Activated naive CD4-positive, alpha-beta T cell treated with anti-CD3 and anti-CD28 coated beads for 36 hours (primary cell): ENCODE results near the gene GSTM2. TPM values are rescaled to one million over a fixed set of nuclear protein-coding genes. Genes with fewer than 3 reads are reported as not detected.
"Not testable (repeated sequence)": the region's sequence is repeated elsewhere in the genome, so short reads cannot be mapped to it uniquely, and the experiment has no call there.

Experiments used
- CTCF ChIA-PET: fragments of 350-600 bp; sonication (Branson Sonifier 250); formaldehyde crosslinking; loops from one replicate; lab custom pipeline; 2021; ENCODE audit warnings: antibody characterized with exemption; lab: Charles Lee
- DNase-seq: peaks from one replicate; pipeline ENCODE4 v3.0.0-alpha.2; 2020
- H3K27ac Mint-ChIP-seq: one replicate; pipeline ENCODE4 v1.8.0; 2021; ENCODE audit warnings: mild to moderate bottlenecking, mixed read lengths
- H3K27me3 Mint-ChIP-seq: one replicate; pipeline ENCODE4 v1.8.0; 2021; ENCODE audit warnings: low read depth, mixed read lengths
- H3K36me3 Mint-ChIP-seq: one replicate; pipeline ENCODE4 v1.8.0; 2021; ENCODE audit warnings: low read depth, mixed read lengths
- H3K4me1 Mint-ChIP-seq: one replicate; pipeline ENCODE4 v1.8.0; 2021; ENCODE audit warnings: low read depth, mixed read lengths
- H3K4me3 Mint-ChIP-seq: one replicate; pipeline ENCODE4 v1.8.0; 2021; ENCODE audit warnings: mild to moderate bottlenecking, moderate library complexity, mixed read lengths
- H3K9me3 Mint-ChIP-seq: one replicate; pipeline ENCODE4 v1.8.0; 2021; ENCODE audit warnings: mixed read lengths
- intact Hi-C: fragments of 100-400 bp; cut with micrococcal nuclease; formaldehyde crosslinking; loops from one replicate; pipeline ENCODE4 v1.15.1; 2023
- total RNA-seq, 2 experiments: library from RNA; stranded (reverse); gene quantifications; one replicate each; pipeline ENCODE4 v1.2.3, GENCODE V29; 2021

Gene GSTM2
- total RNA-seq, 2 experiments from 2014 or later: 14.2 to 14.3 TPM

DNA sequence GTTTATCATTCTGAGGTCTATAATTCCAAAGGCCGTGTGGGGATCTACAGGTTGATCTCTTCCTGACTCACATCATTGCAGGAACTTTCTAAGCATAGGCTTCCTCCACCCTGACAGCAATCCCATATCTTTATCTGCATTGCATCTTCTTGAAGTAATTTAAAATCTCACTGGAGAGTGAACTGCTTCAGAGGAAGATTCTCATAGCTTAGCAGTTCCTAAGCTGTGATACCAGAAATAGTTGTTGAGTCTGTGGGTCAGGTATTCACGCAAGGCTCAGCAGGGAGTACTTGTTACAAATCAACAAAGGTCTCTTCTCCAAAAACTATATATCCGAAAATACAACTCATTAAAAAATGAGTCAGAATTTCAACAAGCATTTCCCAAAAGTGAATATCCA lies 27.3 kb downstream of the GSTM2 start:
- intact Hi-C loops, H3K4me1 Mint-ChIP-seq, CTCF ChIA-PET, DNase-seq, H3K4me3 Mint-ChIP-seq, H3K27ac Mint-ChIP-seq, H3K36me3 Mint-ChIP-seq, H3K27me3 Mint-ChIP-seq, H3K9me3 Mint-ChIP-seq: not testable (repeated sequence)

- CTCF ChIA-PET: no interaction called here
- no peaks in the 10 kb centered on the region for H3K9me3 Mint-ChIP-seq
- H3K36me3 Mint-ChIP-seq: no peaks in the 10 kb centered on the region
- no peak for DNase-seq
- no peaks in the 10 kb centered on the region for H3K27me3 Mint-ChIP-seq
- no peaks in the 10 kb centered on the region for H3K4me1 Mint-ChIP-seq
- intact Hi-C loops: no loop called here
- H3K27ac Mint-ChIP-seq: no peak overlapping the region
- no peak overlapping the region for H3K4me3 Mint-ChIP-seq
These were observed 29.2 kb downstream of the GSTM2 start for GRCh38 chr1:109697066-109697465.

GRCh38 chr1:109697861-109698260 lies 30.0 kb downstream of the GSTM2 start:
- intact Hi-C loops, CTCF ChIA-PET, H3K9me3 Mint-ChIP-seq, H3K4me1 Mint-ChIP-seq, DNase-seq, H3K27me3 Mint-ChIP-seq, H3K4me3 Mint-ChIP-seq, H3K27ac Mint-ChIP-seq, H3K36me3 Mint-ChIP-seq: not testable (repeated sequence)

- intact Hi-C loops, CTCF ChIA-PET, H3K9me3 Mint-ChIP-seq, H3K36me3 Mint-ChIP-seq, H3K4me1 Mint-ChIP-seq, DNase-seq, H3K27ac Mint-ChIP-seq, H3K4me3 Mint-ChIP-seq, H3K27me3 Mint-ChIP-seq: not testable (repeated sequence)
These were observed 35.1 kb downstream of the GSTM2 start for GRCh38 chr1:109702940-109703339.

- Mint-ChIP-seq H3K4me3 (no peak overlapping the region), H3K9me3 (peaks cover 14% of the 10 kb centered on the region), H3K27me3 (no peaks in the 10 kb centered on the region), H3K27ac (no peak overlapping the region), H3K4me1 (no peaks in the 10 kb centered on the region), H3K36me3 (no peaks in the 10 kb centered on the region)
- CTCF ChIA-PET: interaction anchor here (0.6 to 0.7 kb wide), 2 partner anchors 158 to 171 kb away, joined by 3 to 4 read pairs; no protein-coding TSS in a partner anchor
- DNase-seq: no peak
- intact Hi-C loops: no loop called here
These were observed 36.3 kb downstream of the GSTM2 start for GRCh38 chr1:109704173-109704572.

GRCh38 chr1:109705411-109705810 lies 37.6 kb downstream of the GSTM2 start:
- H3K9me3 Mint-ChIP-seq: peaks cover 18% of the 10 kb centered on the region
- H3K4me3 Mint-ChIP-seq: no peak overlapping the region
- intact Hi-C loops: no loop called here
- H3K4me1 Mint-ChIP-seq: no peaks in the 10 kb centered on the region
- no peak overlapping the region for H3K27ac Mint-ChIP-seq
- CTCF ChIA-PET: interaction anchor here (0.7 kb wide), 1 partner anchor 65 kb away, joined by 3 read pairs; no protein-coding TSS in a partner anchor
- H3K36me3 Mint-ChIP-seq: no peaks in the 10 kb centered on the region
- H3K27me3 Mint-ChIP-seq: no peaks in the 10 kb centered on the region
- no peak for DNase-seq

GRCh38 chr1:109708949-109709348 lies 41.1 kb downstream of the GSTM2 start:
- H3K4me1 Mint-ChIP-seq, DNase-seq, H3K27me3 Mint-ChIP-seq, H3K36me3 Mint-ChIP-seq, CTCF ChIA-PET, intact Hi-C loops, H3K4me3 Mint-ChIP-seq, H3K27ac Mint-ChIP-seq: not testable (repeated sequence)
- H3K9me3 Mint-ChIP-seq: peaks cover 15% of the 10 kb centered on the region

DNA sequence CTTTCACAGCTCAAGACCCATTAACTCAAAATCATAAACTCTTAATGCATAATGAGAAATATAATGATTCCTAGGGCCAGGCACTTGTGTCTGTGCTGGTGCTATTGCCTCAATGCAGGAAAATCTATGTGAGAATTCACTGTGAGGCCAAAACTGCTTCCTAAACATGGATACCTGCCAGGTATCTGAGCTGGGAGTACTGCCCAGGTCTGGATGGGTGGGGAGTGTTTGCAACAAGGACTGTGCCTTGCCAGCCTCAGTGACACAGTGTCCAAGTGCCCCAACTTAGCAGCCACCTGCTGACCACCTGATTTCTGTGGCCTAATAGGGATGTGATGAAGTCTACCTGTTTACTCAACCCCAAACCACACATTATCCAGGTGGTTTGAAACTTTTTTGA lies 42.0 kb downstream of the GSTM2 start:
- H3K27me3 Mint-ChIP-seq: peaks cover 13% of the 10 kb centered on the region
- H3K36me3 Mint-ChIP-seq, H3K4me1 Mint-ChIP-seq, H3K27ac Mint-ChIP-seq, intact Hi-C loops, DNase-seq, CTCF ChIA-PET, H3K4me3 Mint-ChIP-seq: not testable (repeated sequence)
- H3K9me3 Mint-ChIP-seq: peaks cover 15% of the 10 kb centered on the region

DNA sequence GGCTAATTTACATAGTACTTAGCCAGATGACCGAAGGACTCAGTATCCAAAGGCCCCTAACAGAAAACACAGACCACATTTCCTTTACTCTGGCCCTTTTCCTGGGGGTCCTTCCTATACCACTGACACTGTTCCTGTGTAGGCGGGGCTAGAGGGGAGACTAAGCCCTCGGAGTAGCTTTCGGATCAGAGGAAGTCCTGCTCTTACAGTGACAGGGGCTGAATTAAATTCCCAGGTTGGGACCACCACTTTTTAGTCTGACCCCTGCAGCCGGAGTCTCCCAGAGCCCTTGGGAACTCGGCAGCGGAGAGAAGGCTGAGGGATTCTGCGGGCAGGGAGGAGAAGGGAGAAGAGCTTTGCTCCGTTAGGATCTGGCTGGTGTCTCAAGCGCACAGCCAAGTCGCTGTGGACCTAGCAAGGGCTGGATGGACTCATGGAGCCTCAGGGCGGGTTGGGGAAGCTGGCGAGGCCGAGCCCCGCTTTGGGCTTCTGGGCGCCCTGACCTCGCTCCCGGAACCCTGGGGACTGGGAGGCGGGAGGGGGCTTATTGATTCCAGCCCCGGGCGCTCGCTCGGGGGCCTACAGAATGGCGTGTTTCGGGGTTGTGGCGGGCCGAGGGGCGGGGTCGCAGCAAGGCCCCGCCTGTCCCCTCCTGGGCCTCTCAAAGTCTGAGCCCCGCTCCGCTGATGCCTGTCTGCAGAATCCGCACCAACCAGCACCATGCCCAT lies 43.9 kb downstream of the GSTM2 start, which contains the start of gene GSTM5:
Gene GSTM5 (plus strand): TSS at position 659 of the 728 bp plus-strand sequence. CDS start 62 bp downstream, at position 721.
- Mint-ChIP-seq H3K9me3 (peaks cover 15% of the 10 kb centered on the region), H3K27me3 (peaks cover 15% of the 10 kb centered on the region)
- H3K27ac Mint-ChIP-seq, CTCF ChIA-PET, H3K4me1 Mint-ChIP-seq, intact Hi-C loops, DNase-seq, H3K4me3 Mint-ChIP-seq, H3K36me3 Mint-ChIP-seq: not testable (repeated sequence)

DNA sequence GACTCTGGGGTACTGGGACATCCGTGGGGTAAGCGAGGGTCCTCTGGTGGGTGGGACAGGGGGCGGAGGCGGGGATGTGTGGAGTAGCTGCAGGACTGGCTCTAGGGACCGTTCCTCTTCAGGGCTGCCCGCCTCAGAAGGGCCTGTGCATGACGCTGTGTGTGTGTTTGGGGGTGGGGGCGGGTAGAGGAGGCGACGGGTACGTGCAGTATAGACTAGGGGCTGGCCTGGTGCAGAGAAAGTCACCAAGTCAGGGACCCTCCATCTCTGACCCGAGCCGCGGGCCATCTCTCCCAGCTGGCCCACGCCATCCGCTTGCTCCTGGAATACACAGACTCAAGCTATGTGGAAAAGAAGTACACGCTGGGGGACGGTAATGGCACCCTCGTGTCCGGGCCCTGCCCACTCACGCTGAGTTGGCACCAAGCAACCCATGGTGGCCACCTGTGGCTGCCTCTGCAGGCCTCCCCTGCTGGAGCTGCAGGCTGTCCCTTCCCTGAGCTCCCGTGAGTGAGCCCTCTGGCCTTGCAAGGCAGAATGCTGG lies 44.5 kb downstream of the GSTM2 start:
- H3K4me3 Mint-ChIP-seq: no peak overlapping the region
- no peak for DNase-seq
- no peaks in the 10 kb centered on the region for H3K36me3 Mint-ChIP-seq
- H3K4me1 Mint-ChIP-seq: peaks cover 1% of the 10 kb centered on the region
- peaks cover 15% of the 10 kb centered on the region for H3K27me3 Mint-ChIP-seq
- intact Hi-C loops: no loop called here
- H3K27ac Mint-ChIP-seq: no peak overlapping the region
- H3K9me3 Mint-ChIP-seq: peaks cover 15% of the 10 kb centered on the region
- CTCF ChIA-PET: interaction anchor here (0.7 to 1.0 kb wide), 2 partner anchors 62 to 64 kb away, joined by 3 read pairs; no protein-coding TSS in a partner anchor

- CTCF ChIA-PET: no interaction called here
- H3K4me3 Mint-ChIP-seq: no peak overlapping the region
- intact Hi-C loops: no loop called here
- peaks cover 1% of the 10 kb centered on the region for H3K4me1 Mint-ChIP-seq
- no peaks in the 10 kb centered on the region for H3K36me3 Mint-ChIP-seq
- no peak for DNase-seq
- peaks cover 15% of the 10 kb centered on the region for H3K27me3 Mint-ChIP-seq
- no peak overlapping the region for H3K27ac Mint-ChIP-seq
- H3K9me3 Mint-ChIP-seq: peaks cover 10% of the 10 kb centered on the region
These were observed 45.8 kb downstream of the GSTM2 start for GRCh38 chr1:109713636-109714035.

DNA sequence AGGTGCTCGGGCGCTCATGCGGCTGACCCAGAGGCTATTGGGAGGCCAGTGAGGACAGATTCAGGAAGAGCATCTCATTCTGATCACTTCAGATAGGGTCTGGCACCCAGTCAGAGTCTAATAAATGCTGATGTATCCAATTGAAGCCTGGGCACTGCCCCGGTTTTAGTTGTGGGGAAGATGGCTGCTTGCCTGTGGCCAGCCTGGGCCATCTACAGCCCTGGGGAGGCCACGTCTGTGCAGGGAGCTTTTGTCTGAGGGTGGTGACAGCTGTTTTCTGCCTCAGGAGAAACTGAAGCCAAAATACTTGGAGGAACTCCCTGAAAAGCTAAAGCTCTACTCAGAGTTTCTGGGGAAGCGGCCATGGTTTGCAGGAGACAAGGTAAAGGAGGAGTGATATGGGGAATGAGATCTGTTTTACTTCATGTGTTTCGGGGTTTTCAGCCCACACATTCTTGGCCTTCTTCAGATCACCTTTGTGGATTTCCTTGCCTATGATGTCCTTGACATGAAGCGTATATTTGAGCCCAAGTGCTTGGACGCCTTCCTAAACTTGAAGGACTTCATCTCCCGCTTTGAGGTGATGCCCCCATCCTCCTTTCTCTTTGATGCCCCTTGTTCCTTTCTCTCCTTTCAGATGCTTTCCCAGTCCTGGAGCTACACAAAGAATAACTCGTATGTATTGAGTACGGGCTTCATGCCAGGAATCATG lies 47.0 kb downstream of the GSTM2 start:
- Mint-ChIP-seq H3K4me1 (peaks cover 1% of the 10 kb centered on the region), H3K9me3 (no peaks in the 10 kb centered on the region), H3K27me3 (peaks cover 15% of the 10 kb centered on the region), H3K27ac (no peak overlapping the region), H3K4me3 (no peak overlapping the region), H3K36me3 (no peaks in the 10 kb centered on the region)
- intact Hi-C loops: no loop called here
- CTCF ChIA-PET: no interaction called here
- no peak for DNase-seq
